T-helper 1 cell treated with Interleukin-12 subunit alpha and Interleukin-12 subunit beta and Interleukin-4 antibody, amounts not matched to agents 30 μg/mL and 1 μg/mL, for 36 hours (primary cell): ENCODE data around the gene WNT7A.
"Not testable (repeated sequence)": the region's sequence is repeated elsewhere in the genome, so short reads cannot be mapped to it uniquely, and the experiment has no call there.

Experiments
- H3K27ac Mint-ChIP-seq: one replicate; pipeline ENCODE4 v1.8.0; 2021; ENCODE audit warnings: mild to moderate bottlenecking, mixed read lengths
- H3K27me3 Mint-ChIP-seq: one replicate; pipeline ENCODE4 v1.8.0; 2021; ENCODE audit warnings: low read depth, mixed read lengths
- H3K36me3 Mint-ChIP-seq: one replicate; pipeline ENCODE4 v1.8.0; 2021; ENCODE audit warnings: low read depth, mixed read lengths
- H3K4me1 Mint-ChIP-seq: one replicate; pipeline ENCODE4 v1.8.0; 2021; ENCODE audit warnings: low read depth, mixed read lengths
- H3K4me3 Mint-ChIP-seq: one replicate; pipeline ENCODE4 v1.8.0; 2021; ENCODE audit warnings: mild to moderate bottlenecking, moderate library complexity, mixed read lengths
- H3K9me3 Mint-ChIP-seq: one replicate; pipeline ENCODE4 v1.8.0; 2021; ENCODE audit warnings: mixed read lengths

Gene WNT7A

GRCh38 chr3:13879946-13880810 is at the start of gene WNT7A:
Gene WNT7A, minus strand, starts transcription at chr3:13880071. Its CDS starts 255 bp downstream, at chr3:13879816.
- peak within 1 kb of the TSS; percentile 41 for H3K4me3 Mint-ChIP-seq
- H3K9me3 Mint-ChIP-seq = no peaks in the 10 kb centered on the region
- peaks cover 80% of the 10 kb centered on the region for H3K27me3 Mint-ChIP-seq
- no peaks in the 10 kb centered on the region for H3K36me3 Mint-ChIP-seq
- H3K27ac Mint-ChIP-seq = no peak within 1 kb of the TSS
- peaks cover 2% of the 10 kb centered on the region for H3K4me1 Mint-ChIP-seq

- not testable (repeated sequence) for H3K27me3 Mint-ChIP-seq, H3K36me3 Mint-ChIP-seq, H3K27ac Mint-ChIP-seq, H3K4me1 Mint-ChIP-seq, H3K4me3 Mint-ChIP-seq
- H3K9me3 Mint-ChIP-seq = peaks cover 48% of the 10 kb centered on the region
Observed at GRCh38 chr3:13928741-13929140, 48.9 kb upstream of the WNT7A start.

DNA sequence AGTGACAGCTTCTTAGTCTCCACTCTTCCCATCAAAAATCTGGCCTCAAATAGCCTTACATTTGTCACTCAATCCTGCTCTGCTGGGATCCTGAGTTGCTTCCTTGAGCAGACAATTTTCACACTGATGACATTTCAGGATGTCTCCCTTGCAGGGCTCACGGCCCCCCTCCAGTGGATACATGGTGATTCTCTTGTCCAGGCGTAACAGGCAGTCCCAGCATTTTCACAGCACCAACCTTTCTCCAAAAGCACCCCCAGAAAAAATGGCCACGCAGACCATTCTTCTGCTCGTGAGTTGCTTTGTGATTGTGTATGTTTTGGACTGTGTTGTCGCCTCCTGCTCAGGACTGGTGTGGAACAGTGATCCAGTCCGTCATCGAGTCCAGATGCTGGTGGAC is 47.4 kb upstream of the WNT7A start:
- Mint-ChIP-seq H3K27ac (no peak overlapping the region), H3K4me3 (no peak overlapping the region), H3K4me1 (no peaks in the 10 kb centered on the region), H3K36me3 (peaks cover 2% of the 10 kb centered on the region), H3K9me3 (peaks cover 41% of the 10 kb centered on the region), H3K27me3 (peaks cover 8% of the 10 kb centered on the region)

GRCh38 chr3:13916375-13916774 is 36.5 kb upstream of the WNT7A start:
- H3K4me1 Mint-ChIP-seq = no peaks in the 10 kb centered on the region
- peaks cover 3% of the 10 kb centered on the region for H3K27me3 Mint-ChIP-seq
- no peak overlapping the region for H3K4me3 Mint-ChIP-seq
- peaks cover 49% of the 10 kb centered on the region for H3K9me3 Mint-ChIP-seq
- H3K27ac Mint-ChIP-seq = no peak overlapping the region
- no peaks in the 10 kb centered on the region for H3K36me3 Mint-ChIP-seq

GRCh38 chr3:13902648-13903238 is 22.9 kb upstream of the WNT7A start:
- peaks cover 60% of the 10 kb centered on the region for H3K9me3 Mint-ChIP-seq
- H3K4me3 Mint-ChIP-seq = no peak overlapping the region
- H3K36me3 Mint-ChIP-seq = peaks cover 11% of the 10 kb centered on the region
- H3K27me3 Mint-ChIP-seq = peaks cover 8% of the 10 kb centered on the region
- no peak overlapping the region for H3K27ac Mint-ChIP-seq
- H3K4me1 Mint-ChIP-seq = no peaks in the 10 kb centered on the region

DNA sequence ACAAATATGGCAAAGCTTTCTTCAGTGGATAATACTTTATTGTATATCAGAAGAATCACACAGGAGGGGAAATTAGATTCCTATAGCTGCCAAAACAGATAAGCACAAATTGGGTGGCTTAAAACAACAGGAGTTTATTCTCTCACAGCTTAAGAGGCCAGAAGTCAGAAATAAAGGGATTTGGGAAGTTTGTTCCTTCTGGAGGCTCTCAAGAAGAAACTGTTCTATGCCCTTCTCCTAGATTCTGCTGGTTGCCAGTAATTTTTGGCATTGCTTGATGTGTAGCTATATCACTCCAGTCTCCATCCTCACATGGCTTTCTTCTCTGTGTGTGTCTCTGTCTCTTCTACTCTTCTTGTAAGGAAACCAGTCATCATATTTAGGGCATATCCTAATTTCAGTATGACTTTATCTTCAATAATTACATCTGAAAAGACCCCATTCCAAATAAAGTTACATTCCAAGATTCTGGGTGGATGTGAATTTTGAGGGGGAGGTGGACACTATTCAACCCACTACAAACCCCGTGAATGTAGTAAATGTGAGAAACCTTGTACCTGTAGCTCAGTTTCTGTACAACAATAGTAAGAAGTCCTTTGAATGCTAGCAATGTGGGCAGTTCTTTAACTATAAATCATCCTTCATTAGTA is 22.2 kb upstream of the WNT7A start:
- peaks cover 58% of the 10 kb centered on the region for H3K9me3 Mint-ChIP-seq
- H3K4me1 Mint-ChIP-seq = no peaks in the 10 kb centered on the region
- peaks cover 8% of the 10 kb centered on the region for H3K27me3 Mint-ChIP-seq
- peaks cover 11% of the 10 kb centered on the region for H3K36me3 Mint-ChIP-seq
- H3K4me3 Mint-ChIP-seq = no peak overlapping the region
- no peak overlapping the region for H3K27ac Mint-ChIP-seq

DNA sequence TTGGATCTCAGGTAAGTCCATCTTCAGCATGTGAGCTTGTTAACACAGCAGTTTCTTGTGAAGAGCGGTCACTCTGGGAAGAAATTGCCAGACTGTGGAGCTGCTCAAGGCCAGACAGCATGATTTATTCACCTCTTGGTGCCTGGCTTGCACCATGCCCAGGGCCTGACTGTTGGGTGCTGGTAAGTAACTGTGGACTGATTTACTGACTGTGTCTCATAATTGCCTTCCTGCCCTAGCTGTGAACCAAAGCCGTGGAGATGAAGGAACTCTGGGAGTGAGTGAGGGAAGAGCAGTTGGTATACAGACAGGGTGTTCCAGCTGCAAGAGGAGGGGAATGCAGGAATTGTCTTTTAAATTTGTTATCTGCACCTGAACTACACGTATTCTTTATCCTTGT is 18.5 kb upstream of the WNT7A start:
- peaks cover 9% of the 10 kb centered on the region for H3K36me3 Mint-ChIP-seq
- peaks cover 8% of the 10 kb centered on the region for H3K27me3 Mint-ChIP-seq
- peaks cover 26% of the 10 kb centered on the region for H3K9me3 Mint-ChIP-seq
- H3K4me1 Mint-ChIP-seq = peaks cover 14% of the 10 kb centered on the region
- no peak overlapping the region for H3K4me3 Mint-ChIP-seq
- no peak overlapping the region for H3K27ac Mint-ChIP-seq

DNA sequence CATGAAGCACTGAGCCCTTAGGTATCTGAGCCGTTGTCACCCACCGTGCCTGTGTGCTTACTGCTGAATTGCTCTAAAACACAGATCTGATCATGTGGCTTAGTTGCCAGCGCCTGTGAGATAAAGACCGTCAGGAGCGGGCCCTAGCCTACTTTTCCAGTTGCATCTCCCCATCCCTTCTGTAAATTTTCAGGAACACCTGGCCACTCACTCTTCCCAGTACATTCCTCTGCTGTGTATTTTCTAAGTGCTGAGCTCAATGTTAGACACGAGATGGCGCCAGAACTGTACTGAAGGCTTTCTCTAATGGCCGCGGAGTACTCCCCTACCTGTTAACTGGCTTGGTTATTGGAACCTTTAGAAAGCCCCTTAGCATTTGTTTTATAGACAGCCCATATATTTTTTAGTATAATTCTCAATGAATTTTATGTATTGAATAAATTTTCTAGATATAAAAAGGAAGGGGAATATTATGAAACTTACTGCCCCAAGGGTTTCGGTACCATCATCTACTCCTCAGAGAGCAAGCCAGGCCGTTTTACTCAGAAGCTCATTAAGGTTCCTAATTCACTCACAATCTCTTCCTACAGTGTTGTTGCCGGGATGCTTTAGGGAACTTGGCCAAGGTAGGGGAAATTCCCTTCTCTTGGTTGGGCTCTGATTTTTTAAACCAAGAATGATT is 16.7 kb upstream of the WNT7A start:
- Mint-ChIP-seq H3K9me3 (peaks cover 21% of the 10 kb centered on the region), H3K27me3 (peaks cover 8% of the 10 kb centered on the region), H3K27ac (no peak overlapping the region), H3K4me3 (peak overlapping the region; percentile 89), H3K4me1 (peaks cover 14% of the 10 kb centered on the region), H3K36me3 (peaks cover 9% of the 10 kb centered on the region)

- Mint-ChIP-seq H3K4me1 (peaks cover 25% of the 10 kb centered on the region), H3K9me3 (peaks cover 12% of the 10 kb centered on the region), H3K27ac (peak overlapping the region; percentile 90), H3K27me3 (peaks cover 8% of the 10 kb centered on the region), H3K4me3 (peak overlapping the region; percentile 89), H3K36me3 (peaks cover 7% of the 10 kb centered on the region)
Observed at GRCh38 chr3:13895155-13896105, 15.6 kb upstream of the WNT7A start.

- Mint-ChIP-seq H3K4me1 (peaks cover 29% of the 10 kb centered on the region), H3K4me3 (peak overlapping the region; percentile 89), H3K36me3 (peaks cover 7% of the 10 kb centered on the region), H3K27ac (peak overlapping the region; percentile 90), H3K9me3 (peaks cover 10% of the 10 kb centered on the region), H3K27me3 (peaks cover 8% of the 10 kb centered on the region)
Observed at GRCh38 chr3:13894807-13895154, 14.9 kb upstream of the WNT7A start.

- H3K36me3 Mint-ChIP-seq = peaks cover 4% of the 10 kb centered on the region
- H3K4me1 Mint-ChIP-seq = peaks cover 29% of the 10 kb centered on the region
- H3K27ac Mint-ChIP-seq = no peak overlapping the region
- peaks cover 5% of the 10 kb centered on the region for H3K9me3 Mint-ChIP-seq
- H3K27me3 Mint-ChIP-seq = peaks cover 7% of the 10 kb centered on the region
- H3K4me3 Mint-ChIP-seq = no peak overlapping the region
Observed at GRCh38 chr3:13894096-13894806, 14.4 kb upstream of the WNT7A start.

DNA sequence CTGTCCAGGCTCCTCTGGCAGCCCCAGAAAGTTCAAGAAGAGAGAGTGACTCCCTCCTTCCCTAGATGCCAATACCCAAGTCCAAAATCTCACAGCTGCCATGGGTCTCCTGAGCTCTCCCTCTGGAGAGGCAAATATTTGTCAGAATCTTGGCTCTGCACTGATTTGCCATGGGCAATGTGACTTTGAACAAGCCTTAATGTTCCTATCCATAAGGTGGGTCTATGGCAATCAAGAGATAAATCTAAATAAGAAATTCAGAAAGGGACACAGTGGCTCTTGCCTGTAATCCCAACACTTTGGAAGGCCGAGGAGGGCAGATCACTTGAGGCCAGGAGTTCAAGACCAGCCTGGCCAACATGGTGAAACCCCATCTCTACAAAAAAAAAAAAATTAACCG is 12.4 kb upstream of the WNT7A start:
- no peaks in the 10 kb centered on the region for H3K9me3 Mint-ChIP-seq
- peaks cover 4% of the 10 kb centered on the region for H3K27me3 Mint-ChIP-seq
- H3K4me1 Mint-ChIP-seq = peaks cover 29% of the 10 kb centered on the region
- no peak overlapping the region for H3K4me3 Mint-ChIP-seq
- no peak overlapping the region for H3K27ac Mint-ChIP-seq
- H3K36me3 Mint-ChIP-seq = peaks cover 4% of the 10 kb centered on the region

GRCh38 chr3:13891492-13892073 is 11.7 kb upstream of the WNT7A start:
- peaks cover 29% of the 10 kb centered on the region for H3K4me1 Mint-ChIP-seq
- H3K27ac Mint-ChIP-seq = no peak overlapping the region
- peaks cover 4% of the 10 kb centered on the region for H3K27me3 Mint-ChIP-seq
- no peak overlapping the region for H3K4me3 Mint-ChIP-seq
- peaks cover 4% of the 10 kb centered on the region for H3K36me3 Mint-ChIP-seq
- no peaks in the 10 kb centered on the region for H3K9me3 Mint-ChIP-seq
